Fibroblast of lung (primary cell): ENCODE measurements around the gene SALL2. TPM values are rescaled to one million over a fixed set of nuclear protein-coding genes. Genes with fewer than 3 reads are reported as not detected.

Source experiments
- DNase-seq, 2 donors: peaks; one replicate each; pipeline versions ENCODE4 v3.0.0 to v3.0.0-alpha.2; 2010; ENCODE audit warnings: low read depth in 2 of 2
- H2AFZ ChIP-seq: 2 replicates; pipeline ENCODE4 v1.5.1; 2012; ENCODE audit warnings: low read length, control low read depth, inconsistent platforms
- H3K27ac ChIP-seq: 2 replicates; pipeline ENCODE4 v1.5.1; 2011; ENCODE audit warnings: low read length, control low read depth; ENCODE audit not compliant: insufficient read depth
- H3K27me3 ChIP-seq: 2 replicates; pipeline ENCODE4 v1.5.1; 2011; ENCODE audit warnings: mild to moderate bottlenecking, low read length; ENCODE audit not compliant: control insufficient read depth, insufficient read depth
- H3K36me3 ChIP-seq: 2 replicates; pipeline ENCODE4 v1.5.1; 2011; ENCODE audit warnings: low read length; ENCODE audit not compliant: control insufficient read depth, insufficient read depth
- H3K4me1 ChIP-seq: 2 replicates; pipeline ENCODE4 v1.5.1; 2011; ENCODE audit warnings: low read length; ENCODE audit not compliant: control insufficient read depth, insufficient read depth; ENCODE audit errors: extremely low read depth
- H3K4me2 ChIP-seq: 2 replicates; pipeline ENCODE4 v1.5.1; 2011; ENCODE audit warnings: low read length, control low read depth; ENCODE audit not compliant: insufficient read depth; ENCODE audit errors: extremely low read depth
- H3K4me3 ChIP-seq, 4 experiments: fragments of 200-600 bp in 1 of 4; sonication (generic) in 1 of 4; replicated peaks in 1 of 4; 2 replicates each; pipeline ENCODE4 v1.5.1; 2011 to 2016; ENCODE audit warnings: low read length in 4 of 4, low read depth in 3 of 4, mild to moderate bottlenecking in 3 of 4, control low read depth in 2 of 4, inconsistent platforms in 1 of 4, mixed read lengths in 1 of 4; ENCODE audit not compliant: insufficient read depth in 1 of 4; ENCODE audit errors: control extremely low read depth in 1 of 4
- H3K79me2 ChIP-seq: 2 replicates; pipeline ENCODE4 v1.5.1; 2012; ENCODE audit warnings: mild to moderate bottlenecking, low read length, inconsistent platforms; ENCODE audit not compliant: control insufficient read depth, insufficient read depth
- H3K9ac ChIP-seq: 2 replicates; pipeline ENCODE4 v1.5.1; 2011; ENCODE audit warnings: mild to moderate bottlenecking, low read length, control low read depth; ENCODE audit not compliant: insufficient read depth
- H3K9me3 ChIP-seq: 2 replicates; pipeline ENCODE4 v1.5.1; 2012; ENCODE audit warnings: low read depth, low read length; ENCODE audit not compliant: control insufficient read depth, insufficient read depth
- H4K20me1 ChIP-seq: 2 replicates; pipeline ENCODE4 v1.5.1; 2011; ENCODE audit warnings: low read length; ENCODE audit not compliant: control insufficient read depth, insufficient read depth; ENCODE audit errors: extremely low read depth
- EZH2 ChIP-seq: IDR thresholded peaks from 2 replicates; pipeline ENCODE4 v1.5.1; 2012; ENCODE audit warnings: low read length, control low read depth, mild to moderate bottlenecking; ENCODE audit errors: missing control alignments
- polyA plus RNA-seq, 2 donors: library from polyadenylated mRNA; depleted of rRNA in 1 of 2; stranded (reverse) in 1 of 2; unstranded in 1 of 2; fragments of >200 nt; gene quantifications; 2 replicates each; pipeline ENCODE4 v1.2.1, GENCODE V29; 2011 to 2012; ENCODE audit warnings: missing spikeins in 1 of 2
- total RNA-seq: library from RNA; depleted of rRNA; stranded (reverse); fragments of >200 nt; gene quantifications from 2 replicates; pipeline ENCODE4 v1.2.1, GENCODE V29; 2014
- TF ChIP-seq, protein P1 (sequence below), 2 donors: IDR thresholded peaks in 1 of 2; conservative IDR thresholded peaks in 1 of 2; 1 replicate in 1 of 2; 2 replicates in 1 of 2; pipeline ENCODE4 v1.5.1; 2011 to 2012; ENCODE audit warnings: low read length in 2 of 2, control low read depth in 1 of 2, inconsistent platforms in 1 of 2, low read depth in 1 of 2, mild to moderate bottlenecking in 1 of 2

Gene SALL2
- total and polyA plus RNA-seq, 2 donors (not counting 1 experiment from before 2014, with no cell fraction given), result 3.5 to 3.9 TPM

GRCh38 chr14:21528381-21529348, 2.5 kb upstream of the SALL2 start:
- Histone ChIP-seq H3K36me3 (no peaks in the 10 kb centered on the region), H3K9me3 (no peaks in the 10 kb centered on the region), H3K27me3 (peaks cover 3% of the 10 kb centered on the region), H3K4me1 (no peaks in the 10 kb centered on the region), H3K79me2 (no peaks in the 10 kb centered on the region), H3K27ac (no peak overlapping the region), H3K9ac (no peak overlapping the region), H3K4me3 (no peak overlapping the region), H2AFZ (no peak overlapping the region), H3K4me2 (no peak overlapping the region), H4K20me1 (no peaks in the 10 kb centered on the region)
- TF ChIP-seq, protein P1, sequence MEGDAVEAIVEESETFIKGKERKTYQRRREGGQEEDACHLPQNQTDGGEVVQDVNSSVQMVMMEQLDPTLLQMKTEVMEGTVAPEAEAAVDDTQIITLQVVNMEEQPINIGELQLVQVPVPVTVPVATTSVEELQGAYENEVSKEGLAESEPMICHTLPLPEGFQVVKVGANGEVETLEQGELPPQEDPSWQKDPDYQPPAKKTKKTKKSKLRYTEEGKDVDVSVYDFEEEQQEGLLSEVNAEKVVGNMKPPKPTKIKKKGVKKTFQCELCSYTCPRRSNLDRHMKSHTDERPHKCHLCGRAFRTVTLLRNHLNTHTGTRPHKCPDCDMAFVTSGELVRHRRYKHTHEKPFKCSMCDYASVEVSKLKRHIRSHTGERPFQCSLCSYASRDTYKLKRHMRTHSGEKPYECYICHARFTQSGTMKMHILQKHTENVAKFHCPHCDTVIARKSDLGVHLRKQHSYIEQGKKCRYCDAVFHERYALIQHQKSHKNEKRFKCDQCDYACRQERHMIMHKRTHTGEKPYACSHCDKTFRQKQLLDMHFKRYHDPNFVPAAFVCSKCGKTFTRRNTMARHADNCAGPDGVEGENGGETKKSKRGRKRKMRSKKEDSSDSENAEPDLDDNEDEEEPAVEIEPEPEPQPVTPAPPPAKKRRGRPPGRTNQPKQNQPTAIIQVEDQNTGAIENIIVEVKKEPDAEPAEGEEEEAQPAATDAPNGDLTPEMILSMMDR (conservative IDR thresholded peaks at IDR 0.05 in 1 of 2, IDR thresholded peaks at IDR 0.05 in 1 of 2; ENCODE audit: low read depth in 1 of 2, low read length in 2 of 2), result no peak
- TF ChIP-seq EZH2, result no peak
- peak; percentile 41 to 45 for DNase-seq

GRCh38 chr14:21527318-21527679, 1.2 kb upstream of the SALL2 start:
- H3K9me3 ChIP-seq, result no peaks in the 10 kb centered on the region
- H3K27ac ChIP-seq, result no peak overlapping the region
- no peaks in the 10 kb centered on the region for H3K79me2 ChIP-seq
- no peaks in the 10 kb centered on the region for H3K27me3 ChIP-seq
- no peak overlapping the region for H2AFZ ChIP-seq
- H3K4me2 ChIP-seq, result no peak overlapping the region
- no peak for TF ChIP-seq EZH2
- TF ChIP-seq, protein P1 (conservative IDR thresholded peaks at IDR 0.05 in 1 of 2, IDR thresholded peaks at IDR 0.05 in 1 of 2; ENCODE audit: low read depth in 1 of 2, low read length in 2 of 2), result no peak
- H3K4me3 ChIP-seq, result no peak overlapping the region
- no peaks in the 10 kb centered on the region for H3K36me3 ChIP-seq
- H3K4me1 ChIP-seq, result no peaks in the 10 kb centered on the region
- H3K9ac ChIP-seq, result no peak overlapping the region
- no peaks in the 10 kb centered on the region for H4K20me1 ChIP-seq
- no peak for DNase-seq

- Histone ChIP-seq H4K20me1 (no peaks in the 10 kb centered on the region), H3K36me3 (no peaks in the 10 kb centered on the region), H3K9me3 (no peaks in the 10 kb centered on the region), H3K9ac (no peak overlapping the region), H2AFZ (no peak overlapping the region), H3K4me1 (no peaks in the 10 kb centered on the region), H3K79me2 (no peaks in the 10 kb centered on the region), H3K27me3 (no peaks in the 10 kb centered on the region), H3K27ac (no peak overlapping the region), H3K4me2 (no peak overlapping the region), H3K4me3 (peak overlapping the region in 3 of 4 experiments; percentile 53 to 71 (median 64))
- TF ChIP-seq, protein P1 (conservative IDR thresholded peaks at IDR 0.05 in 1 of 2, IDR thresholded peaks at IDR 0.05 in 1 of 2; ENCODE audit: low read depth in 1 of 2, low read length in 2 of 2), result no peak
- no peak for TF ChIP-seq EZH2
- DNase-seq, result no peak
Measured at GRCh38 chr14:21526672-21527317, 649 bp upstream of the SALL2 start.
